Right ventricle myocardium superior (tissue), 1 donor: ENCODE data around the gene POTEE. TPM values are rescaled to one million over a fixed set of nuclear protein-coding genes. Genes with fewer than 3 reads are reported as not detected.
"Not testable (repeated sequence)": the region's sequence is repeated elsewhere in the genome, so short reads cannot be mapped to it uniquely, and the experiment has no call there.

Source experiments
- ATAC-seq: fragments of 200-7000 bp; cut with Tn5 transposase; one replicate; pipeline ENCODE4 v1.9.1; 2020; ENCODE audit warnings: mild to moderate bottlenecking; ENCODE audit not compliant: poor library complexity
- DNase-seq: peaks from one replicate; pipeline ENCODE4 v3.0.0-alpha.2; 2020
- intact Hi-C: fragments of 100-400 bp; cut with DNase I; formaldehyde crosslinking; loops from one replicate; pipeline ENCODE4 v1.11.2; 2022
- long read RNA-seq: library from polyadenylated mRNA; unstranded; transcript quantifications from one replicate; pipeline ENCODE4 v2.0.0, GENCODE V29; 2021
- total RNA-seq: library from RNA; stranded (reverse); fragmentation: NEBNext Ultra II Directional; extraction: Animal tissue kit (Norgen Biotek cat#: 25700); gene quantifications from one replicate; pipeline ENCODE4 v1.2.1, GENCODE V29; 2021
- donor health status: DM: no; HTN: yes; CAD: no; lungs with severe emphysema.

Gene POTEE
- total RNA-seq: not detected
- long read RNA-seq: 0 reads

GRCh38 chr2:131209030-131209772 is at the start of gene POTEE:
Gene POTEE (plus strand): TSS chr2:131209536. CDS start chr2:131218403, 8,867 bp downstream.
- ATAC-seq, intact Hi-C loops: not testable (repeated sequence)

DNA sequence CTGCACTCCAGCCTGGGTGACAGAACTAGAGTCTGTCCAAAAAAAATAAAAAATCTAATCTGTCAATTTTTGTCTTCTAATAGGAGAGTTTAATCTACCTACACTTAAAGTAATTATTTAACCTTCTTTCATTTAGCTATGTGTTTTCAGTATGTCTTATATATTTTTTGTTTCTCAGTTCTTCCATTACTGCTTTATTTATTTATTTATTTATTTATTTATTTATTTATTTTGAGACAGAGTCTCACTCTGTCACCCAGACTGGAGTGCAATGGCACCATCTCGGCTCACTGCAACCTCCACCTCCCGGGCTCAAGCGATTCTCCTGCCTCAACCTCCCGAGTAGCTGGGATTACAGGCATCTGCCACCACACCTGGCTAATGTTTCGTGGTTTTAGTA is 43.8 kb upstream of the POTEE start:
- DNase-seq, ATAC-seq, intact Hi-C loops: not testable (repeated sequence)

More at GRCh38 chr2:131209030-131209772, at the start of gene POTEE:
- peak; percentile 26 for DNase-seq

DNA sequence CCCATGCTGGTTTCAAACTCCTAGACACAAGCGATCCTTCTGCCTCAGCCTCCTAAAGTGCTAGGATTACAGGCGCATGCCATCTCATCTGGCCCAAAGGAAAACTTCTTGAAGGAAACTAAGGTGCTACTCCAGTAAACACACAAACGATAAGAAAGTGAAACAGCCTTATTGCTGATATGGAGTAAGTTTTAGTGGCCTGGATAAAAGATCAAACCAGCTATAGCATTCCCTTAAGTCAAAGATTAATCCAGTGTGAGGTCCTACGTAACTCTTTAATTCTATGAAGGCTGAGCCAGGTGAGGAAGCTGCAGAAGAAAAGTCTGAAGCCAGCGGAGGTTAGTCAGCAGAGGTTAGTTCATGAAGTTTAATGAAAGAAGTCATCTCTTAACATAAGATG is 40.8 kb upstream of the POTEE start:
- intact Hi-C loops: no loop called here
- DNase-seq (no peak), ATAC-seq (no peak)

GRCh38 chr2:131178050-131178449 is 31.3 kb upstream of the POTEE start:
- intact Hi-C loops, DNase-seq, ATAC-seq: not testable (repeated sequence)

DNA sequence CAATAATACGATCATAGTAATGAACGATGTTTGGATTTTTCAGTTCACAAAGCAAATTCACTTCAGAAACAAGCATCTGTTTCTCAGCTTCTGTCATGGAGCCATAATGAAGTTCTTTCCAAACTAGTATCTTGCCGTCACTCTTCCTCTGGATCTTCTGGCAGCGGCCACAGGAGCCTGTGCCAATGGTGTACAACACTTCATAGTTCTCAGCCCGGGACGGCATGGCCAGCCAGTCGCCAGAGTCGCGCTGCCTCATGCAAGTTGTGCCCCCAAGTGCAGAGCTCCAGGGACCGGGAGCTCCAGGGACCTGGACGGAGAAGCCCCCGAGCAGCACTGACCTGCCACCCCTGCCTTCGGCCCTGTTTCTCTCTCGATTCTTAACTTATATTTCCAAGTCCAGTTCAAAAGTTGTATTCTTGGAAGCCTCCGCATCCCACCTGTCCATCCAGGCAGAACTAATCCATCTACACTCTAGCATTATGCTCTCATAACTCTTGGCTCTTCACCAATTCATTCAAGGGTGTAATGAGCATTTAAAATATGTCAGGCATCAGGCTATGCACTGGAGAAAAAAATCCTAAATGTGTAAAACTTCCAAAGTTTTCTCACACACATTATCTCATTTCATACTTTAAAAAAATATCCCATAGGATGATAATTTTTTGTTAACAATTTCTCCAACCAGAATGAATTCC is 30.5 kb upstream of the POTEE start:
- intact Hi-C loops, ATAC-seq: not testable (repeated sequence)
- peak; percentile 63 for DNase-seq

DNA sequence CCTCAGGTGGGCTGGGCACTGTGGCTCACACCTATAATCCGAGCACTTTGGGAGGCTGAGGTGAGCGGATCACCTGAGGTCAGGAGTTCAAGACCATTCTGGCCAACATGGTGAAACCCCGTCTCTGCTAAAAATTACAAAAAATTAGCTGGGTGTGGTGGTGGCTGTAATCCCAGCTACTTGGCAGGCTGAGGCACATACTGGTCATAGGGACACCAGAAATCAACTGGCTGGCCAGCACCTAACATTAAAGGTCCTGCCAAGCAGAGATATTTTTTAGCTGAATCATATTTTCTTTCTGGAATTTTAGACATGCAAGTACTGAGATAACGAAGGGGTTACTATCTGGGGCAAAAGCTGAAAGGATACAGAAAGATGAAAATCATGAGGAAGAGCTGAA is 27.9 kb upstream of the POTEE start:
- ATAC-seq, DNase-seq, intact Hi-C loops: not testable (repeated sequence)

DNA sequence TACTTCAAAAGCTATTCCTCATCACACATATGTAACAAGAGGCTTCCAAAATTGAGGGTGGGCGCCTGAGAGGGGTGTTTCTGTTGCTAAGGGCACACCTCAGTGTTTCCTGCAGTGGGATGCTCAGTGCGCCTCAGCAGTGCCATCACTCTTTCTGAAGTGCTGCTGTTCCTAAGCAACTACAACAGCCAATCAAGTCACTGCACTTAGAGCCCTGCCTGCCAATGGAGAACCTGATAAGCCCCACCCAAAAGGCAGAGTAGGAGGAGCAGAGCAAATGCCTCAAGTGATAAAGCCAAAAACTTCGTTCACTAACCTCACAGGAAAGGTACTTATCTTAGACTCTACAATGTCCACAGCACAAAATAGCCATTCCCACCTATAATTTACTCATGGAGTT is 15.9 kb upstream of the POTEE start:
- intact Hi-C loops, ATAC-seq, DNase-seq: not testable (repeated sequence)

DNA sequence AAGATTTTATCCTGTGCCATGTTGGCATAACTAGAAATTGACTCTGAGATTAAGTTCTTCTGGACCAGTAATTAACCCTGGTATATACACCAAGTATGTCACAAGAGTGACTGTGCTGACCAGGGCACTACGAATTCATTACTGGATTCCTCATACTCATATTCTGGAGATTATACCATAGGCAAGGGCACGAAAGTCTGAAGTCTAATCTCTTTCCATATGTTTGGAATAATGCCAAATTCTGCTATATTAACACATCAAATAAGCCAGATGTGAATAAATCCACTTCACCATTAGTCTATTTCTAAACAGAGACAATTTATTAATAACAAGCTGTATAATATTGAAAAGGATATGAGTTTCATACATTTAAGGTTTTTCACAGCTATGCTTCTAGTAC is 13.2 kb upstream of the POTEE start:
- ATAC-seq, DNase-seq, intact Hi-C loops: not testable (repeated sequence)

- intact Hi-C loops: no loop called here
- DNase-seq (no peak), ATAC-seq (no peak)
Measured at GRCh38 chr2:131201098-131201497, 8.2 kb upstream of the POTEE start.

DNA sequence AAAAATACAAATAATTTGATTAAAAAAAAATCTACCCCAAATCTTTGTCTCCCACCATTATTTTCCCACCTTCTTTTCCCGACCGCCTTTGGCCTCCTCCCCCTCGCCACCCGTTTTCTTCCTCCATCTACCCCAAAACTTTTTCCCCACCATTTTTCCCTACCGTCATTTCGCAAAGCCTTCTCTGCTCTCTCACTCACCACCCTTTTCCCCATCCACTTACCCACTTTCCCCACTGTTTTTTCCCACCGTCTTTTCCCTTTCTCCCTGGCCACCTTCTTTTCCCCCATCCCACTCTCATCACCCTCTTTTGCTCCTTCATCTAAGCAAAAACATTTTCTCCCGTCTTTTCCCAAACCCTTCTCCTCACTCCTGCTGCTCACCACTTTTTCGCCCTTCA is 1.5 kb upstream of the POTEE start:
- intact Hi-C loops, DNase-seq, ATAC-seq: not testable (repeated sequence)

DNA sequence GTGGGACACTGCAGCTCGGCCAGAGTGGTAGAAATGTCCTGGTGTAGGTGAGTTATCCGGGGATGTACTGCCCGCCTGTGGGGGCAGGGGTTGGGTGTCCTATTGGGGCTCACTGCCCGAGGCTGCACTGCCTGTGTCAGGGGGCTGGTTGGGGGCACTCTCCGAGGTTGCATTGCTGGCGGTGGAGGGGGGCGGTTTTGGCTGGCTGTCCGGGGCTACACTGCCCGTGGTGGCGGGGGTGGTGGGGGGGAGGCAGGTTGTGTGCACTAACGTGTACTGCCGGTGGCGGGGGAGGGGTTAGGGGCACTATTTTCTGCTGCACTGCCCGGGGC is 403 bp downstream of the POTEE start:
- ATAC-seq, intact Hi-C loops, DNase-seq: not testable (repeated sequence)

DNA sequence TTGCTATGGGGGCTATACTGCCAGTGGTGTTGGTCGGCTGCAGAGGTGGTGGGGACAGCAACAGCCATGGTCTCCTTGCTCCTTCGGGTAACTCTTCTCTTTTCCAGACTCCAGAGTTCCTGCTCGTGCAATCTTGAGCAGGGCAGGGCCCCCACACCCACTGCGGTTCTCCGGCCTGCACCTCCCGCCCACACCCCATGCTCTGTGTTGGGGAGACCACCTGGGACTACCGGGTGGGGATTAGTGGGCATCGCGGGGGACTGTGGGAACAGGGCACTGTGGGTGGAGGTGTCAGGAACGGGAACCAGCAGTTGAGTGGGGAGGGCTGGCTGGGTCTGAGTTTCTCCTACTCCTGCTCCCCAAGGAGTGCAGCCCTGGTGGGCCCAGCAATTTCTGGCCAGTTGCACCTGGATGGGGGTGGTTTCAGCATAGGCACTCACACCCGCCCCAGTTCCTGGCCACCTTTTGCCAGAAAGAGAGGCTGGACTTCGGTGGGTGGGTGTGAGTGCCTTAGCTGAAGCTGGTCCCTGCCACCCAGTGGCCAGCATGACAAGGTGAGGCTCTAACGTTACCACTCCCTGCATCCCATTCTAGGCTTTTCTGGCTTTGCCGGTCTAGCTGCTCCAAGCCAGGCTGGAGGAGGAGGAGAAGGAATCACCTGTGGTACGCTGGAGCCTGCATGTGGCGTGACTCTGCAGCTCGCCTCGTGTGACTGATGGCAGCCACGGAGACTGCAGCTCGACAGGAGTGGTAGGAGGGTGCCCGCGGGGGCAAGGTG is 1.3 kb downstream of the POTEE start:
- DNase-seq, ATAC-seq, intact Hi-C loops: not testable (repeated sequence)

GRCh38 chr2:131217238-131217986 is 8.1 kb downstream of the POTEE start:
- intact Hi-C loops, DNase-seq, ATAC-seq: not testable (repeated sequence)

DNA sequence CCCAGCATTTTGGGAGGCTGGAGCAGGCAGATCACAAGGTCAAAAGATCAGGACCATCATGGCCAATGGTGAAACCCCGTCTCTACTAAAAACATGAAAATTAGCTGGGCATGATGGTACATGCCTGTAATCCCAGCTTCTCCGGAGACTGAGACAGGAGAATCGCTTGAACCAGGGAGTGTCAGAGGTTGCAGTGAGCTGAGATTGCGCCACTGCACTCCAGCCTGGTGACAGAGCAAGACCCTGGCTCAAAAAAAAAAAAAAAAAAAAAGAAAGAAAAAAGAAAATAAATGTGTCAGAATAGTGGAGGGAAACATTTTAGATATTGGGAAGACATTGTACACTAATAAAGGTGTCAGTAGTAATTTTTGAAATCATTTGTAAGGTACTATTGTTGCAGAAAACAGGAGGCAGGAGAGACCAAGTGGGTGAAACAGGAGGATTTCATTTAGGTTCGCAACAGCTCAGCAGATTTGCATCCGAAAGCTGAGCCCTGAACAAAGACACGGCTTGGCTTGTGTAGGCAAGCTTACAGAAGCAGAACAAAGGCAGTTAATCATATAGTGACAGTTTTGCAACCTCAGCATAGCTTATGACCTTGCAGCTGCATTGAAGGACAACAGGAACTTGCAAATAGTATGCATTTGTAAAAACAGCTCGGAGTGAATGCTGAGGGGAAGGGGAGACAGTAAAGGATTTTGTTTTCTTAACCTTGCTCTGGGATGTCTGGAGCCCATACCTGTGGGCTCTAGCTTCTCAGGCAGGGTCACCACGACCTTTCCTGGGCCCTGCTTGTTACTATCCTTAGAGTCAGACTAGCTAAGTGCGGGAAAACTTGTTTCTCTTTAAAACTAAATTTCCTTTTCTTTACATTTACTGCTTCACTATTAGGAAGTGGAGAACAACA is 26.5 kb downstream of the POTEE start:
- not testable (repeated sequence) for ATAC-seq

More for the DNA sequence above, 26.5 kb downstream of the POTEE start:
- DNase-seq, intact Hi-C loops: not testable (repeated sequence)
